T-cell (primary cell): Measurements from ENCODE around the gene STRAP. TPM values are rescaled to one million over a fixed set of nuclear protein-coding genes. Genes with fewer than 3 reads are reported as not detected.

Experiments used
- ATAC-seq, 4 experiments: fragments of 200-7000 bp in 3 of 4; fragments of 150-1000 bp in 1 of 4; cut with Tn5 transposase; replicated peaks in 1 of 4; 1 replicate in 3 of 4; 2 replicates in 1 of 4; pipeline ENCODE4 v1.10.0; 2021; ENCODE audit warnings: moderate library complexity in 3 of 4, mild to moderate bottlenecking in 2 of 4, moderate number of reproducible peaks in 1 of 4
- CTCF ChIA-PET, 2 donors: fragments of 300-600 bp; sonication (Branson Sonifier 250); formaldehyde crosslinking; loops; one replicate each; lab custom pipeline; 2022; ENCODE audit warnings: antibody characterized with exemption in 2 of 2; lab: Charles Lee
- POLR2A ChIA-PET, 2 donors: fragments of 300-600 bp; sonication (Branson Sonifier 250); formaldehyde crosslinking; loops; one replicate each; lab custom pipeline; 2022; ENCODE audit warnings: antibody characterized with exemption in 2 of 2; lab: Charles Lee
- DNase-seq, 35 experiments: peaks; one replicate each; pipeline versions ENCODE4 v3.0.0 to v3.0.0-alpha.2; 2013 to 2023
- H3K27ac ChIP-seq: one replicate; pipeline ENCODE4 v1.5.1; 2013; ENCODE audit warnings: low read length
- H3K27me3 ChIP-seq, 2 experiments: replicated peaks in 1 of 2; 1 replicate in 1 of 2; 2 replicates in 1 of 2; pipeline versions ENCODE4 v1.6.1 to v1.7.0; 2013; ENCODE audit warnings: low read length in 1 of 2, mixed read lengths in 1 of 2; ENCODE audit not compliant: control insufficient read depth in 2 of 2, insufficient read depth in 2 of 2; ENCODE audit errors: extremely low read depth in 1 of 2
- H3K36me3 ChIP-seq, 2 donors: 1 replicate in 1 of 2; 2 replicates in 1 of 2; pipeline versions ENCODE4 v1.6.1 to v1.7.0; 2013; ENCODE audit warnings: low read length in 1 of 2; ENCODE audit not compliant: control insufficient read depth in 2 of 2, insufficient read depth in 1 of 2; ENCODE audit errors: extremely low read depth in 1 of 2
- H3K4me1 ChIP-seq, 2 experiments: 1 replicate in 1 of 2; 2 replicates in 1 of 2; pipeline versions ENCODE4 v1.6.1 to v1.7.0; 2013; ENCODE audit warnings: low read length in 2 of 2, mixed read lengths in 1 of 2; ENCODE audit not compliant: insufficient read depth in 2 of 2, control insufficient read depth in 1 of 2; ENCODE audit errors: extremely low read depth in 1 of 2
- H3K4me3 ChIP-seq, 2 donors: 1 replicate in 1 of 2; 2 replicates in 1 of 2; pipeline versions ENCODE4 v1.5.1 to v1.7.0; 2013; ENCODE audit warnings: mild to moderate bottlenecking in 2 of 2, low read length in 1 of 2, moderate library complexity in 1 of 2; ENCODE audit not compliant: control insufficient read depth in 1 of 2; ENCODE audit errors: extremely low read depth in 1 of 2
- H3K9me3 ChIP-seq: 2 replicates; pipeline ENCODE4 v1.7.0; 2013
- H3K27ac Mint-ChIP-seq, 2 donors: one replicate each; pipeline ENCODE4 v1.8.0; 2020 to 2021; ENCODE audit warnings: mild to moderate bottlenecking in 2 of 2, mixed read lengths in 2 of 2
- H3K27me3 Mint-ChIP-seq, 2 donors: one replicate each; pipeline ENCODE4 v1.8.0; 2021 to 2022; ENCODE audit warnings: mixed read lengths in 2 of 2
- H3K36me3 Mint-ChIP-seq: one replicate; pipeline ENCODE4 v1.8.0; 2021; ENCODE audit warnings: mixed read lengths
- H3K4me1 Mint-ChIP-seq, 3 donors: one replicate each; pipeline ENCODE4 v1.8.0; 2020 to 2022; ENCODE audit warnings: mixed read lengths in 3 of 3, mild to moderate bottlenecking in 1 of 3
- H3K4me3 Mint-ChIP-seq, 3 donors: one replicate each; pipeline ENCODE4 v1.8.0; 2020 to 2022; ENCODE audit warnings: mild to moderate bottlenecking in 3 of 3, mixed read lengths in 3 of 3, moderate library complexity in 3 of 3
- H3K9me3 Mint-ChIP-seq, 3 donors: one replicate each; pipeline ENCODE4 v1.8.0; 2020 to 2022; ENCODE audit warnings: mixed read lengths in 3 of 3
- WGBS: methylation state at CpG from one replicate; pipeline ENCODE4 v1.1.5; 2013; ENCODE audit warnings: missing lambda C conversion rate; ENCODE audit not compliant: insufficient coverage; 5-methylcytosine and 5-hydroxymethylcytosine counted together
- total RNA-seq, 35 experiments: library from RNA in 6 of 35; stranded (reverse) in 6 of 35; fragments of 120-200 nt in 1 of 35; gene quantifications; one replicate each; pipeline versions ENCODE4 v1.2.1 to v1.2.4 and lab custom pipeline; 2013 to 2026

STRAP gene, protein sequence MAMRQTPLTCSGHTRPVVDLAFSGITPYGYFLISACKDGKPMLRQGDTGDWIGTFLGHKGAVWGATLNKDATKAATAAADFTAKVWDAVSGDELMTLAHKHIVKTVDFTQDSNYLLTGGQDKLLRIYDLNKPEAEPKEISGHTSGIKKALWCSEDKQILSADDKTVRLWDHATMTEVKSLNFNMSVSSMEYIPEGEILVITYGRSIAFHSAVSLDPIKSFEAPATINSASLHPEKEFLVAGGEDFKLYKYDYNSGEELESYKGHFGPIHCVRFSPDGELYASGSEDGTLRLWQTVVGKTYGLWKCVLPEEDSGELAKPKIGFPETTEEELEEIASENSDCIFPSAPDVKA
- 100 to 1,000 TPM in 1 of 5 donors, 10 to 100 TPM in 4; 47.4 to 101 (median 55.4) TPM for total RNA-seq
- total RNA-seq (2013), result 56.4 TPM
- total RNA-seq (lab: John Stamatoyannopoulos, UW), result 46.2 to 265 (median 108) reads per million in 29 experiments

DNA sequence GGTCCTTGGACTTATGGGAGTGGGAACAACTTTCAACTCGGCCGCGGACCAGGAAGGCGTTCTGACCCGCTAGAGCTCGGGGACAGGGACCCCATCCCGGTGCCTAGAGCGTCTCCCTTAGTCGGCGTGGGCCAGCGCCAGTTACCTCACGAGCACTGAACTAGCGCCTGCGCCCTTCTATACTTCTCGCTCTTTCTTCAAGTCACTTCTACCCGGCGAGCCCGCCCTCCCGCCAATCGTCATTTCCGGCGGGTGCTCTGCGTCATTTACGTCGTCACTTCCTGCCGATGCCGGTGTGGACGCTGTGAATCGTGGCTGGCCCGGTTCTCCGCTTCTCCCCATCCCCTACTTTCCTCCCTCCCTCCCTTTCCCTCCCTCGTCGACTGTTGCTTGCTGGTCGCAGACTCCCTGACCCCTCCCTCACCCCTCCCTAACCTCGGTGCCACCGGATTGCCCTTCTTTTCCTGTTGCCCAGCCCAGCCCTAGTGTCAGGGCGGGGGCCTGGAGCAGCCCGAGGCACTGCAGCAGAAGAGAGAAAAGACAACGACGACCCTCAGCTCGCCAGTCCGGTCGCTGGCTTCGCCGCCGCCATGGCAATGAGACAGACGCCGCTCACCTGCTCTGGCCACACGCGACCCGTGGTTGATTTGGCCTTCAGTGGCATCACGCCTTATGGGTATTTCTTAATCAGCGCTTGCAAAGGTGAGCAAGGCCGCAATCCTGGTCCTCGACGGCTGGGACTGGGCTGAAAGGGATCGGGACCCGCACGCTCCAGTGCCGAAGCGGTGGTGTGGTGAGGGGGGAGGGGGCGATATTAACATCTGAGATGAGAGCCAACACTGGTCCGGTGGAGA, at the start of gene STRAP:
TSS of gene STRAP (plus strand) at position 270 of the 854 bp plus-strand sequence. CDS start at position 591, 321 bp downstream.
- peak within 1 kb of the TSS; percentile 94 to 99 (median 96) for H3K4me3 Mint-ChIP-seq
- Histone ChIP-seq H3K36me3 (peaks cover 0 to 7% of the 10 kb centered on the region in 2 donors), H3K27ac (peak within 1 kb of the TSS; percentile 98), H3K4me1 (peaks cover 20 to 23% of the 10 kb centered on the region in 2 experiments), H3K4me3 (peak within 1 kb of the TSS; percentile 89 to 90), H3K9me3 (no peaks in the 10 kb centered on the region), H3K27me3 (no peaks in the 10 kb centered on the region)
- peak within 1 kb of the TSS; percentile 94 to 96 for H3K27ac Mint-ChIP-seq
- H3K4me1 Mint-ChIP-seq, result peaks cover 60 to 61% (median 61%) of the 10 kb centered on the region in 3 donors
- POLR2A ChIA-PET, result interaction anchor here (0.5 to 1.3 kb wide), 6 partner anchors 15 to 1329 kb away, joined by 3 to 5 read pairs (median 4); partner anchors contain the start of gene DERA (in 2 of the 2)
- H3K36me3 Mint-ChIP-seq, result peaks cover 23% of the 10 kb centered on the region
- CTCF ChIA-PET, result interaction anchor here in 1 of 2 donors (0.7 to 2.8 kb wide), 3 partner anchors 17 to 93 kb away, joined by 3 to 7 read pairs (median 4); no protein-coding TSS in a partner anchor
- H3K27me3 Mint-ChIP-seq, result no peaks in the 10 kb centered on the region
- WGBS, result 0% methylated on average over 56 of the region's 63 CpGs
- no peaks in the 10 kb centered on the region for H3K9me3 Mint-ChIP-seq
- peak; percentile 94 to 97 (median 96) for ATAC-seq
- peak; percentile 91 to 98 (median 96) for DNase-seq

- ChIA-PET POLR2A (no interaction called here), CTCF (interaction anchor here in 1 of 2 donors (0.9 kb wide), 1 partner anchor 349 kb away, joined by 3 read pairs; no protein-coding TSS in a partner anchor)
- Mint-ChIP-seq H3K4me1 (no peaks in the 10 kb centered on the region), H3K9me3 (no peaks in the 10 kb centered on the region), H3K36me3 (no peaks in the 10 kb centered on the region), H3K27ac (no peak overlapping the region), H3K27me3 (peaks cover 0 to 10% of the 10 kb centered on the region in 2 donors), H3K4me3 (no peak overlapping the region)
- Histone ChIP-seq H3K36me3 (no peaks in the 10 kb centered on the region), H3K9me3 (no peaks in the 10 kb centered on the region), H3K4me3 (no peak overlapping the region), H3K27me3 (peaks cover 0 to 3% of the 10 kb centered on the region in 2 experiments), H3K4me1 (no peaks in the 10 kb centered on the region), H3K27ac (no peak overlapping the region)
- DNase-seq (no peak), ATAC-seq (no peak)
- no CpG with 5 or more reads among the region's 4 CpGs for WGBS
Observed at GRCh38 chr12:15834575-15834974, 47.6 kb upstream of the STRAP start.

DNA sequence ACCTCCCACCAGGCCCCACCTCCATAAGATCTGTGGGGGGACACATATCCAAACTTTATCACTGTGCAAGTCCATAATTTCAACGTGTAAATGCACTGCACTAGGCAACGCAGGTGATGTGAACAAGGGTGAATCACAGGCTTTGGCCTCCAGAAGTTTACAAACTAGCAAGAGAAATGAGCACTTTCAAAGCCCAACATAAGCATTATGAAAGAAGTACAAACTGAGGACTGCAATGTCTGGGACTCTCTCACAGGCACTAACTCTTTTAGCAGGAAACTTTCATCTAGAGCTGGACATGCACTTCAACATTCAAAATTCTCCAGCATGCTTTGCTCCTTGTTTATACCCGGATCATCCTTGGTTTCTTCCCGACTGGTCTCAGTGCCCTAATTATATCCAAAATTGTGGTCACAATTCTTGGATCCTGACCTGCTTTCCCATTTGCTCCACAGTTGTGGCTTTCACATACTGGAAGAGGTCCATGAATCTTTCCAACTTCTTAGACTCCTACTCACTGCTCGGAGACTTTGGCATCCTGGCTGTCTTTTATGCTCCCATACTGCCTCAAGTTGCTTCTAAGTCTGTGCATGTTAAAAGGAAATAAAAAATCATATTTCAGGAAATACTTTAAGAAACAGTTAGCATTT, 44.9 kb upstream of the STRAP start:
- no peak for DNase-seq
- H3K27me3 ChIP-seq, result peaks cover 0 to 3% of the 10 kb centered on the region in 2 experiments
- H3K27me3 Mint-ChIP-seq, result peaks cover 2 to 18% of the 10 kb centered on the region in 2 donors
- no peaks in the 10 kb centered on the region for H3K4me1 ChIP-seq
- POLR2A ChIA-PET, result no interaction called here
- H3K4me3 Mint-ChIP-seq, result no peak overlapping the region
- CTCF ChIA-PET, result no interaction called here
- no peaks in the 10 kb centered on the region for H3K4me1 Mint-ChIP-seq
- no peaks in the 10 kb centered on the region for H3K9me3 Mint-ChIP-seq
- H3K27ac ChIP-seq, result no peak overlapping the region
- H3K4me3 ChIP-seq, result no peak overlapping the region
- no peak for ATAC-seq
- no peak overlapping the region for H3K27ac Mint-ChIP-seq
- no peaks in the 10 kb centered on the region for H3K9me3 ChIP-seq
- no peaks in the 10 kb centered on the region for H3K36me3 ChIP-seq
- no peaks in the 10 kb centered on the region for H3K36me3 Mint-ChIP-seq
- 93% methylated on average over 4 of the region's 5 CpGs for WGBS

GRCh38 chr12:15839041-15839440, 43.1 kb upstream of the STRAP start:
- Histone ChIP-seq H3K27me3 (peaks cover 0 to 3% of the 10 kb centered on the region in 2 experiments), H3K36me3 (no peaks in the 10 kb centered on the region), H3K4me1 (no peaks in the 10 kb centered on the region), H3K27ac (no peak overlapping the region), H3K9me3 (no peaks in the 10 kb centered on the region), H3K4me3 (no peak overlapping the region)
- ChIA-PET CTCF (interaction anchor here in 1 of 2 donors (0.5 kb wide), 2 partner anchors 8 to 49 kb away, joined by 3 to 4 read pairs; partner anchors contain the start of gene EPS8), POLR2A (no interaction called here)
- peaks cover 2 to 21% of the 10 kb centered on the region in 2 donors for H3K27me3 Mint-ChIP-seq
- DNase-seq (no peak), ATAC-seq (no peak)
- H3K4me1 Mint-ChIP-seq, result no peaks in the 10 kb centered on the region
- no CpG with 5 or more reads among the region's 2 CpGs for WGBS
- no peaks in the 10 kb centered on the region for H3K9me3 Mint-ChIP-seq
- H3K27ac Mint-ChIP-seq, result no peak overlapping the region
- H3K4me3 Mint-ChIP-seq, result no peak overlapping the region
- no peaks in the 10 kb centered on the region for H3K36me3 Mint-ChIP-seq

GRCh38 chr12:15839682-15840081, 42.5 kb upstream of the STRAP start:
- Mint-ChIP-seq H3K4me3 (no peak overlapping the region), H3K36me3 (no peaks in the 10 kb centered on the region), H3K27me3 (peaks cover 3 to 28% of the 10 kb centered on the region in 2 donors), H3K27ac (no peak overlapping the region), H3K9me3 (no peaks in the 10 kb centered on the region), H3K4me1 (no peaks in the 10 kb centered on the region)
- DNase-seq (no peak), ATAC-seq (no peak)
- no peak overlapping the region for H3K4me3 ChIP-seq
- no peaks in the 10 kb centered on the region for H3K36me3 ChIP-seq
- no peaks in the 10 kb centered on the region for H3K4me1 ChIP-seq
- CTCF ChIA-PET, result interaction anchor here in 1 of 2 donors (0.5 to 0.6 kb wide), 2 partner anchors 50 to 251 kb away, joined by 4 to 6 read pairs; partner anchors contain the start of gene EPS8
- POLR2A ChIA-PET, result no interaction called here
- no peak overlapping the region for H3K27ac ChIP-seq
- no peaks in the 10 kb centered on the region for H3K9me3 ChIP-seq
- peaks cover 0 to 3% of the 10 kb centered on the region in 2 experiments for H3K27me3 ChIP-seq
